Keratinocyte (primary cell): Measurements from ENCODE around the gene SDK1. TPM values are rescaled to one million over a fixed set of nuclear protein-coding genes. Genes with fewer than 3 reads are reported as not detected.

Source experiments
- DNase-seq: peaks from one replicate; pipeline ENCODE4 v3.0.0-alpha.2; 2011; ENCODE audit warnings: low read depth, missing footprints, low spot score
- FAIRE-seq: peaks from 2 replicates; lab custom pipeline; 2011; peaks lifted over from hg19 to GRCh38; lab: Jason Lieb, UNC
- H2AFZ ChIP-seq: 2 replicates; pipeline ENCODE4 v1.6.0; 2012; ENCODE audit warnings: low read length, control low read depth, inconsistent platforms; ENCODE audit not compliant: control insufficient read depth
- H3K27ac ChIP-seq: 2 replicates; pipeline ENCODE4 v1.5.1; 2011; ENCODE audit warnings: low read length; ENCODE audit not compliant: control insufficient read depth, insufficient read depth
- H3K27me3 ChIP-seq: 3 replicates; pipeline ENCODE4 v1.6.0; 2011; ENCODE audit warnings: low read length; ENCODE audit not compliant: control insufficient read depth, insufficient read depth; ENCODE audit errors: extremely low read depth
- H3K36me3 ChIP-seq, 2 experiments: 2 replicates in 1 of 2; 3 replicates in 1 of 2; pipeline ENCODE4 v1.5.1; 2011; ENCODE audit warnings: low read length in 2 of 2, mild to moderate bottlenecking in 1 of 2; ENCODE audit not compliant: control insufficient read depth in 2 of 2, insufficient read depth in 2 of 2; ENCODE audit errors: extremely low read depth in 1 of 2
- H3K4me1 ChIP-seq: 3 replicates; pipeline ENCODE4 v1.5.1; 2011; ENCODE audit warnings: low read length; ENCODE audit not compliant: control insufficient read depth, insufficient read depth; ENCODE audit errors: extremely low read depth
- H3K4me2 ChIP-seq: 3 replicates; pipeline ENCODE4 v1.6.0; 2011; ENCODE audit warnings: low read depth, low read length; ENCODE audit not compliant: control insufficient read depth, insufficient read depth; ENCODE audit errors: extremely low read depth
- H3K4me3 ChIP-seq, 3 experiments: fragments of 200-600 bp in 1 of 3; sonication (generic) in 1 of 3; 2 replicates in 2 of 3; 3 replicates in 1 of 3; pipeline ENCODE4 v1.5.1; 2011 to 2016; ENCODE audit warnings: low read length in 3 of 3, mild to moderate bottlenecking in 3 of 3, control low read depth in 2 of 3, inconsistent platforms in 1 of 3, low read depth in 1 of 3, mixed read lengths in 1 of 3, mixed run types in 1 of 3, moderate library complexity in 1 of 3; ENCODE audit not compliant: control insufficient read depth in 2 of 3, insufficient read depth in 2 of 3; ENCODE audit errors: extremely low read depth in 1 of 3
- H3K79me2 ChIP-seq: 2 replicates; pipeline ENCODE4 v1.6.0; 2012; ENCODE audit warnings: low read length; ENCODE audit not compliant: control insufficient read depth, insufficient read depth
- H3K9ac ChIP-seq: 3 replicates; pipeline ENCODE4 v1.6.0; 2011; ENCODE audit warnings: low read length; ENCODE audit not compliant: control insufficient read depth, insufficient read depth; ENCODE audit errors: extremely low read depth
- H3K9me1 ChIP-seq: 3 replicates; pipeline ENCODE4 v1.6.0; 2011; ENCODE audit warnings: low read length; ENCODE audit not compliant: control insufficient read depth, insufficient read depth; ENCODE audit errors: extremely low read depth
- H3K9me3 ChIP-seq: 2 replicates; pipeline ENCODE4 v1.5.1; 2012; ENCODE audit warnings: low read depth, low read length; ENCODE audit not compliant: control insufficient read depth
- H4K20me1 ChIP-seq: 3 replicates; pipeline ENCODE4 v1.6.0; 2011; ENCODE audit warnings: low read length; ENCODE audit not compliant: control insufficient read depth, insufficient read depth; ENCODE audit errors: extremely low read depth
- CTCF ChIP-seq, 3 experiments: IDR thresholded peaks in 1 of 3; conservative IDR thresholded peaks in 1 of 3; optimal IDR thresholded peaks in 1 of 3; 2 replicates in 2 of 3; 3 replicates in 1 of 3; pipeline versions ENCODE3 to v1.5.1; 2011; ENCODE audit warnings: low read length in 3 of 3, mild to moderate bottlenecking in 3 of 3, moderate library complexity in 2 of 3, control low read depth in 1 of 3, inconsistent platforms in 1 of 3; ENCODE audit not compliant: insufficient read depth in 2 of 3; ENCODE audit errors: extremely low read depth in 1 of 3
- EZH2 ChIP-seq: IDR thresholded peaks from one replicate; pipeline ENCODE4 v1.6.1; 2012; ENCODE audit warnings: inconsistent platforms, mild to moderate bottlenecking, low read length, moderate library complexity
- dilution Hi-C: fragments of 300-500 bp; cut with MboI; formaldehyde crosslinking; loops from one replicate; pipeline ENCODE4 v1.7.0; 2020; ENCODE audit warnings: low sequenced_read_pairs; ENCODE audit not compliant: extremely low pct_ligation_motif_present
- polyA plus RNA-seq, 5 experiments: library from polyadenylated mRNA; depleted of rRNA in 3 of 5; stranded (reverse) in 3 of 5; stranded (forward) in 1 of 5; unstranded in 1 of 5; fragments of >200 nt; gene quantifications; 1 replicate in 1 of 5; 2 replicates in 3 of 5; 3 replicates in 1 of 5; pipeline versions ENCODE4 v1.2.1 to v1.2.3, GENCODE V29; 2011 to 2012; ENCODE audit warnings: missing spikeins in 2 of 5, low read depth in 1 of 5, low replicate concordance in 1 of 5

SDK1 gene
- polyA plus RNA-seq, 1 donor (not counting 4 experiments of a cell fraction or from before 2014, with no cell fraction given), result 0.66 TPM

GRCh38 chr7:3956949-3957348, 655.9 kb downstream of the SDK1 start:
- Histone ChIP-seq H3K79me2 (no peaks in the 10 kb centered on the region), H3K4me3 (no peak overlapping the region), H3K27ac (no peak overlapping the region), H3K9me3 (no peaks in the 10 kb centered on the region), H3K4me2 (no peak overlapping the region), H3K4me1 (peaks cover 19% of the 10 kb centered on the region), H3K27me3 (no peaks in the 10 kb centered on the region), H3K36me3 (peaks cover 0 to 3% of the 10 kb centered on the region in 2 experiments), H2AFZ (no peak overlapping the region), H3K9me1 (no peaks in the 10 kb centered on the region), H4K20me1 (no peaks in the 10 kb centered on the region), H3K9ac (no peak overlapping the region)
- no peak for FAIRE-seq
- dilution Hi-C loops, result no loop called here
- TF ChIP-seq CTCF (optimal IDR thresholded peaks at IDR 0.05 in 1 of 3, IDR thresholded peaks at IDR 0.05 in 1 of 3, conservative IDR thresholded peaks at IDR 0.05 in 1 of 3; ENCODE audit: extremely low read depth in 1 of 3, insufficient read depth in 2 of 3, low read length in 3 of 3) (no peak), EZH2 (no peak)
- DNase-seq, result no peak

- Histone ChIP-seq H3K9ac (no peak overlapping the region), H2AFZ (no peak overlapping the region), H3K27ac (no peak overlapping the region), H4K20me1 (no peaks in the 10 kb centered on the region), H3K36me3 (peaks cover 0 to 6% of the 10 kb centered on the region in 2 experiments), H3K4me2 (no peak overlapping the region), H3K9me1 (no peaks in the 10 kb centered on the region), H3K27me3 (no peaks in the 10 kb centered on the region), H3K4me3 (no peak overlapping the region), H3K4me1 (peaks cover 19% of the 10 kb centered on the region), H3K9me3 (no peaks in the 10 kb centered on the region), H3K79me2 (no peaks in the 10 kb centered on the region)
- TF ChIP-seq CTCF (optimal IDR thresholded peaks at IDR 0.05 in 1 of 3, IDR thresholded peaks at IDR 0.05 in 1 of 3, conservative IDR thresholded peaks at IDR 0.05 in 1 of 3; ENCODE audit: extremely low read depth in 1 of 3, insufficient read depth in 2 of 3, low read length in 3 of 3) (no peak), EZH2 (no peak)
- dilution Hi-C loops, result no loop called here
- FAIRE-seq, result no peak
- no peak for DNase-seq
These were observed 656.5 kb downstream of the SDK1 start for GRCh38 chr7:3957472-3958108.
